Testis (tissue), 3 donors: Measurements from ENCODE around the gene NUP214. TPM values are rescaled to one million over a fixed set of nuclear protein-coding genes. Genes with fewer than 3 reads are reported as not detected.
A peak's percentile ranks its signal among the peaks of the same experiment; 100 is the strongest.

Experiments used
- DNase-seq: peaks from one replicate; pipeline ENCODE4 v3.0.0-alpha.2; 2019
- H3K27ac ChIP-seq, 2 donors: fragments of 200-600 bp; sonication (generic); one replicate each; pipeline ENCODE4 v1.5.1; 2019
- H3K27me3 ChIP-seq: fragments of 200-600 bp; sonication (generic); one replicate; pipeline ENCODE4 v1.5.1; 2019
- H3K36me3 ChIP-seq: fragments of 200-600 bp; sonication (generic); one replicate; pipeline ENCODE4 v1.5.1; 2017; ENCODE audit warnings: low read depth; ENCODE audit errors: missing control alignments
- H3K4me1 ChIP-seq: fragments of 200-600 bp; sonication (generic); one replicate; pipeline ENCODE4 v1.5.1; 2019
- H3K4me3 ChIP-seq, 2 donors: fragments of 200-600 bp; sonication (generic); one replicate each; pipeline ENCODE4 v1.5.1; 2017 to 2019
- H3K9me3 ChIP-seq: fragments of 200-600 bp; sonication (generic); one replicate; pipeline ENCODE4 v1.5.1; 2017
- POLR2A ChIP-seq: fragments of 450-650 bp; IDR thresholded peaks from one replicate; pipeline ENCODE4 v1.6.1; 2017; ENCODE audit warnings: antibody characterized with exemption, mild to moderate bottlenecking, moderate library complexity
- WGBS, 2 donors: methylation state at CpG; one replicate each; pipeline ENCODE4 v1.1.5; 2018; 5-methylcytosine and 5-hydroxymethylcytosine counted together
- intact Hi-C: fragments of 100-400 bp; cut with DNase I; formaldehyde crosslinking; loops from one replicate; pipeline ENCODE4 v1.15.1; 2023; ENCODE audit warnings: low total_unique reads
- polyA plus RNA-seq: library from polyadenylated mRNA; stranded (reverse); fragments of 350-450 nt; fragmentation: Illumina TruSeq; extraction: RNeasy Lipid Tissue Mini Kit (QIAGEN cat#74804); gene quantifications from one replicate; pipeline ENCODE4 v1.2.3, GENCODE V29; 2014; ENCODE audit warnings: low read depth, low replicate concordance; ENCODE audit not compliant: insufficient read depth
- total RNA-seq, 2 donors: library from RNA; depleted of rRNA; stranded (reverse); fragments of >200 nt; gene quantifications; one replicate each; pipeline ENCODE4 v1.2.3, GENCODE V29; 2016
- TF ChIP-seq, protein P1 (sequence below), 3 experiments: fragments of 450-650 bp in 2 of 3; fragments of 200-600 bp in 1 of 3; sonication (generic) in 1 of 3; IDR thresholded peaks; one replicate each; pipeline ENCODE4 v1.5.1; 2016 to 2019; ENCODE audit warnings: antibody characterized with exemption in 3 of 3, mild to moderate bottlenecking in 2 of 3, moderate library complexity in 1 of 3

NUP214 gene
- total and polyA plus RNA-seq, 3 donors from 2014 or later = 190 to 250 (median 237) TPM

DNA sequence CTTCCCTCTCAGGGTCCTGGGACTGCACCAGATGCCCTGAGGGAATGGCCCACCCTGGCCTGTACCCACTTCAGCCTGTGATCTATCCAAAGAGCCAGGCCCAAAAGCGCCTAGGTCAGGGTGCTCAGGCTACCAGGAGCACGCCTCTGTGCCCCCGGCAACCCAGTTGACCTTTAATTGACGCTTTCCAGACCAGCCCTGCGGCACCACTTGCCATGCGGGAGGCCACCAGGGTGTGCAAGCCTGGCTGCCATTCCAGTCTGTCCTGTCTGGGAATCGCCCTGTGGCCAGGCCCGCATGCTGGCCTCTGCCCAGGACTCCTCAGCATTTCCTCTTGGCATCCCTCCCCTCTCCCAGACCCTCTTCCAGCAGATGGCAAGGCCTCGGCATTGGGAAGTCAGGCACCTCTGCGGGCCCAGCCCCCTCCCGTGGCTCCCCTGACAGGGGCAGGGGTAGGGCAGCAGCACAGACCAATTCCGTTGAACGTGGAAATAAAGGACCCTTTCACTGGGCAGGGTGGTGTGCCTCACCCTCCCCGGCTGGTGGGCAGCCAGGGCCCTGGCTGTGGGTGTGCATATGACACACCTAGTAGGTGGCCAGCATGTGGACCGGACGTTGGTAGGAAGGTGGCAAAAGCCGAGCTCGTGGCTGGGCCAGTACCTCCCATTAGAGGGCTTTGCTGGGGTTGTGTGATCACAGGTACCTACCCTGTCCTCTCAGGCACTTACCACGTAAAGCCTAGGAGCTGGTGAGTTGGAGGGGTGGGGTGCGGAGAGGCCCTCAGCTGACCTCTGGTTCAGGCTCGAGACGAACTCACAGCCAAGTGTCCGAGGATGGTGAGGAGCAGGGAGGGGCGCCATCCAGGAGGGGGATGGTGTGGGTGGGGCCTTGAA lies 32.6 kb upstream of the NUP214 start:
- Histone ChIP-seq H3K27ac (peak overlapping the region in 1 of 2 donors; percentile 30), H3K36me3 (no peaks in the 10 kb centered on the region), H3K4me3 (no peak overlapping the region), H3K27me3 (no peaks in the 10 kb centered on the region), H3K4me1 (peaks cover 21% of the 10 kb centered on the region), H3K9me3 (no peaks in the 10 kb centered on the region)
- DNase-seq = no peak
- intact Hi-C loops = no loop called here
- no peak for TF ChIP-seq POLR2A
- TF ChIP-seq, protein P1, sequence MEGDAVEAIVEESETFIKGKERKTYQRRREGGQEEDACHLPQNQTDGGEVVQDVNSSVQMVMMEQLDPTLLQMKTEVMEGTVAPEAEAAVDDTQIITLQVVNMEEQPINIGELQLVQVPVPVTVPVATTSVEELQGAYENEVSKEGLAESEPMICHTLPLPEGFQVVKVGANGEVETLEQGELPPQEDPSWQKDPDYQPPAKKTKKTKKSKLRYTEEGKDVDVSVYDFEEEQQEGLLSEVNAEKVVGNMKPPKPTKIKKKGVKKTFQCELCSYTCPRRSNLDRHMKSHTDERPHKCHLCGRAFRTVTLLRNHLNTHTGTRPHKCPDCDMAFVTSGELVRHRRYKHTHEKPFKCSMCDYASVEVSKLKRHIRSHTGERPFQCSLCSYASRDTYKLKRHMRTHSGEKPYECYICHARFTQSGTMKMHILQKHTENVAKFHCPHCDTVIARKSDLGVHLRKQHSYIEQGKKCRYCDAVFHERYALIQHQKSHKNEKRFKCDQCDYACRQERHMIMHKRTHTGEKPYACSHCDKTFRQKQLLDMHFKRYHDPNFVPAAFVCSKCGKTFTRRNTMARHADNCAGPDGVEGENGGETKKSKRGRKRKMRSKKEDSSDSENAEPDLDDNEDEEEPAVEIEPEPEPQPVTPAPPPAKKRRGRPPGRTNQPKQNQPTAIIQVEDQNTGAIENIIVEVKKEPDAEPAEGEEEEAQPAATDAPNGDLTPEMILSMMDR (IDR thresholded peaks at IDR 0.05) = no peak
- WGBS, 2 donors = 80 to 84% methylated on average over 21 to 22 of the region's 24 CpGs

DNA sequence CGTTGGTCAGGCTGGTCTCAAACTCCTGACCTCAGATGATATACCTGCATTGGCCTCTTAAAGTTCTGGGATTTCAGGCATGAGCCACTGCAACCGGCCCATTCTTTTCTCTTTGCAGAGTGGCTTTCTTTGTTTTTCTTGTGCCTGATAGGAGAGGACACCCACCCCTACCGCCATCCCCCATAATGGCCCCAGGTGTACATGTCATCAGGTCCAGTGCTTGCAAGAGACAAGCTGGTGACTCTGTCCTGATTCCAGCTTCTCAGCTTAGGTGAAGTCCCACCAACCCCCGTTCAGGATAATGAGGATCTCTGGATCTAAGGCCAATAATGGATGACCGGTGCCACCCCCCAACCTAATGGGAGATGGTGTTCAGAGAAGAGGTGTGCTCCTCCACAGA lies 31.4 kb upstream of the NUP214 start:
- Histone ChIP-seq H3K36me3 (no peaks in the 10 kb centered on the region), H3K4me1 (peaks cover 33% of the 10 kb centered on the region), H3K27ac (peak overlapping the region in 1 of 2 donors; percentile 30), H3K4me3 (no peak overlapping the region), H3K9me3 (no peaks in the 10 kb centered on the region), H3K27me3 (no peaks in the 10 kb centered on the region)
- TF ChIP-seq, protein P1 (IDR thresholded peaks at IDR 0.05) = no peak
- no peak for TF ChIP-seq POLR2A
- intact Hi-C loops = no loop called here
- DNase-seq = no peak
- WGBS, 2 donors = 77 to 87% methylated on average over 5 of the region's 5 CpGs

DNA sequence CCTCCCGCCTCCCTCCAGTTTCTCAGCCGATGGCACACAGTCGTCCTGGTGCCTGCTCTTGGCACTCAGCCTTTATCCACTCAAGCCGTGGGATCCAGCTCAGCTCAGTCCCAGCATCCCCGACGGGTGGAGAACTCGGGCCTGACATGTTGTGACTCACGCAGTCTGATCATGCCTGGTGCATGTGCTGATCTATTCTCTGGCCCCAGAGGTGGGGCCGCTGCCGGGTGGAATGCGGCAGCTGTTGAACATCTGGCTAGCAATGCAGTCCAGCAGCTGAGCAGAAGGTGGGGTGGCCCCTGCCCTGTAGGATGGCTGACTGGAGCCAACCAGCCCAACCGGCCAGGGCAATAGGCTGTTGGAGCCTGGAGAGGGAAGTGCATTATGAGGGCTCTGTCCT lies 30.8 kb upstream of the NUP214 start:
- Histone ChIP-seq H3K9me3 (no peaks in the 10 kb centered on the region), H3K36me3 (no peaks in the 10 kb centered on the region), H3K4me3 (no peak overlapping the region), H3K4me1 (peaks cover 39% of the 10 kb centered on the region), H3K27ac (no peak overlapping the region), H3K27me3 (no peaks in the 10 kb centered on the region)
- no peak for TF ChIP-seq POLR2A
- TF ChIP-seq, protein P1 (IDR thresholded peaks at IDR 0.05) = no peak
- 53 to 66% methylated on average over 11 to 12 of the region's 12 CpGs for WGBS, 2 donors
- DNase-seq = peak; percentile 59
- intact Hi-C loops = no loop called here

DNA sequence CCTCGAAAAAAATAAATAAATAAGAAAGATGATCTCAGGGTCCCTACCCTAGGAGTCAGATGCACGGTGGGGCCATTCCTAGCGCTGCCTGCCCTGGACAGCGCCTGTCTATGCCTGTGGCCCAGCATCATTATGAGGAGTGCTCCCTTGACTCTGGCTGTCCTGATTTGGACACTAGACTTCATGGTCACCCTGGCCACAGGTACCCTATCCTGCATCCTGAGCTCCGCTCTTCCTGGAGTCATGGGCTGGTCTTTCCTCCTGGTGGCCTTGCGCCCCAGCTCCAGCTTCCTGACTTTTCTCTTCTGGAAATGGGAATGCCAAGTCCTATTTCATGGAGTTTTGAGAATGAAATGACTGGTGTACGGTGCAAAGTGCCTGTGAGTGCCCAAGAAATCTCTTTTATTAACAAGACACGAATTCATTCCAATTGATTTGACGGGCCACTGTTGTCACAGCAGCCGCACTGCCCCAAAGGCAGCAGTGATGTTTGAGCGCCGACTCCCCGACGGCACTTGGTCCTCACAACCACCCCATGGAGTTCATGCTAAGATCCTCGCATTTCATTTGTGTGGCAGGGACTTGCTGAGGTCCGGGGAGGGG lies 29.6 kb upstream of the NUP214 start:
- peak overlapping the region; percentile 56 to 68 for H3K4me3 ChIP-seq
- TF ChIP-seq, protein P1 (IDR thresholded peaks at IDR 0.05) = no peak
- no peak for TF ChIP-seq POLR2A

More for the DNA sequence above, 29.6 kb upstream of the NUP214 start:
- no peaks in the 10 kb centered on the region for H3K9me3 ChIP-seq
- no peak overlapping the region for H3K27ac ChIP-seq
- DNase-seq = no peak
- intact Hi-C loops = no loop called here
- peaks cover 46% of the 10 kb centered on the region for H3K4me1 ChIP-seq
- no peaks in the 10 kb centered on the region for H3K27me3 ChIP-seq
- H3K36me3 ChIP-seq = no peaks in the 10 kb centered on the region
- WGBS, 2 donors = 17 to 26% methylated on average over 13 to 16 of the region's 16 CpGs
